Epithelial cell of prostate (primary cell): ENCODE results near the gene MARCHF11.

Experiments
- DNase-seq: peaks from one replicate; pipeline ENCODE4 v3.0.0-alpha.2; 2011; ENCODE audit warnings: low read depth, low spot score
- H3K27ac ChIP-seq: fragments of 450-650 bp; 2 replicates; pipeline ENCODE4 v1.5.1; 2017; ENCODE audit warnings: mild to moderate bottlenecking

The MARCHF11 gene

GRCh38 chr5:16064135-16064893 lies 115.3 kb downstream of the MARCHF11 start:
- DNase-seq, result no peak
- H3K27ac ChIP-seq, result no peak overlapping the region

GRCh38 chr5:16061163-16061562 lies 118.4 kb downstream of the MARCHF11 start:
- DNase-seq, result no peak
- no peak overlapping the region for H3K27ac ChIP-seq

GRCh38 chr5:16057277-16057676 lies 122.3 kb downstream of the MARCHF11 start:
- DNase-seq, result peak; percentile 34
- H3K27ac ChIP-seq, result peak overlapping the region; percentile 47

- DNase-seq, result peak; percentile 54
- H3K27ac ChIP-seq, result no peak overlapping the region
Measured at GRCh38 chr5:16051246-16051755, 128.3 kb downstream of the MARCHF11 start.

GRCh38 chr5:16050414-16050813 lies 129.2 kb downstream of the MARCHF11 start:
- H3K27ac ChIP-seq, result no peak overlapping the region
- no peak for DNase-seq

- no peak for DNase-seq
Measured at GRCh38 chr5:16049761-16050160, 129.8 kb downstream of the MARCHF11 start.

GRCh38 chr5:16048132-16048531 lies 131.5 kb downstream of the MARCHF11 start:
- DNase-seq, result no peak
- no peak overlapping the region for H3K27ac ChIP-seq

More at GRCh38 chr5:16049761-16050160, 129.8 kb downstream of the MARCHF11 start:
- H3K27ac ChIP-seq, result no peak overlapping the region

GRCh38 chr5:16043349-16043965 lies 136.1 kb downstream of the MARCHF11 start:
- H3K27ac ChIP-seq, result no peak overlapping the region
- DNase-seq, result no peak

- no peak overlapping the region for H3K27ac ChIP-seq
- no peak for DNase-seq
Measured at GRCh38 chr5:16037121-16037845, 142.3 kb downstream of the MARCHF11 start.

GRCh38 chr5:16034319-16035001 lies 145.1 kb downstream of the MARCHF11 start:
- DNase-seq, result no peak

GRCh38 chr5:16033187-16033925 lies 146.2 kb downstream of the MARCHF11 start:
- no peak overlapping the region for H3K27ac ChIP-seq
- no peak for DNase-seq

More at GRCh38 chr5:16034319-16035001, 145.1 kb downstream of the MARCHF11 start:
- H3K27ac ChIP-seq, result no peak overlapping the region

GRCh38 chr5:16028708-16029107 lies 150.9 kb downstream of the MARCHF11 start:
- no peak for DNase-seq
- H3K27ac ChIP-seq, result no peak overlapping the region

- DNase-seq, result no peak
- H3K27ac ChIP-seq, result no peak overlapping the region
Measured at GRCh38 chr5:16025681-16026080, 153.9 kb downstream of the MARCHF11 start.

GRCh38 chr5:16018970-16019369 lies 160.6 kb downstream of the MARCHF11 start:
- no peak overlapping the region for H3K27ac ChIP-seq
- no peak for DNase-seq

GRCh38 chr5:16017720-16018119 lies 161.9 kb downstream of the MARCHF11 start:
- DNase-seq, result no peak
- no peak overlapping the region for H3K27ac ChIP-seq
